A673 (cell line): ENCODE data around the gene CACNA2D2. TPM values are rescaled to one million over a fixed set of nuclear protein-coding genes. Genes with fewer than 3 reads are reported as not detected.

Source experiments
- BruUV-seq: library from RNA; stranded (reverse); fragments of 400-500 nt; replicated peaks from 2 replicates; lab custom pipeline; 2021; lab: Mats Ljungman, UMichigan
- CTCF ChIA-PET: fragments of 300-600 bp; sonication (Branson Sonifier 250); formaldehyde crosslinking; loops from one replicate; lab custom pipeline; 2022; ENCODE audit warnings: antibody characterized with exemption; lab: Charles Lee
- POLR2A ChIA-PET: fragments of 300-600 bp; sonication (Branson Sonifier 250); formaldehyde crosslinking; loops from one replicate; lab custom pipeline; 2022; ENCODE audit warnings: antibody characterized with exemption; ENCODE audit not compliant: low non-redundant PET; lab: Charles Lee
- DNase-seq: peaks from one replicate; pipeline ENCODE4 v3.0.0-alpha.2; 2015; ENCODE audit warnings: low spot score
- H3K27ac ChIP-seq: fragments of 200-600 bp; sonication (generic); 2 replicates; pipeline ENCODE4 v1.5.1; 2016; ENCODE audit warnings: mixed run types, low read depth, mild to moderate bottlenecking, mixed read lengths, antibody characterized with exemption, low read length; ENCODE audit not compliant: poor library complexity, severe bottlenecking
- H3K27me3 ChIP-seq: fragments of 200-600 bp; sonication (generic); replicated peaks from 2 replicates; pipeline ENCODE4 v1.6.1; 2017; ENCODE audit warnings: mixed run types, low read depth, mild to moderate bottlenecking, mixed read lengths, antibody characterized with exemption, low read length; ENCODE audit not compliant: insufficient read depth, poor library complexity
- H3K36me3 ChIP-seq: fragments of 200-600 bp; sonication (generic); 2 replicates; pipeline ENCODE4 v1.6.1; 2016; ENCODE audit warnings: mixed run types, mild to moderate bottlenecking, mixed read lengths, antibody characterized with exemption, low read length; ENCODE audit not compliant: insufficient read depth, poor library complexity, severe bottlenecking
- H3K4me1 ChIP-seq: fragments of 200-600 bp; sonication (generic); 2 replicates; pipeline ENCODE4 v1.6.1; 2017; ENCODE audit warnings: mixed run types, mild to moderate bottlenecking, mixed read lengths, antibody characterized with exemption, low read length; ENCODE audit not compliant: insufficient read depth, poor library complexity, severe bottlenecking
- H3K4me3 ChIP-seq: fragments of 200-600 bp; sonication (generic); 2 replicates; pipeline ENCODE4 v1.5.1; 2016; ENCODE audit warnings: low read depth, mixed run types, mild to moderate bottlenecking, mixed read lengths, low read length; ENCODE audit not compliant: poor library complexity, severe bottlenecking
- H3K9me3 ChIP-seq: fragments of 200-600 bp; sonication (generic); 2 replicates; pipeline ENCODE4 v1.6.1; 2016; ENCODE audit warnings: mixed run types, low read depth, mild to moderate bottlenecking, mixed read lengths, antibody characterized with exemption, low read length; ENCODE audit not compliant: poor library complexity, severe bottlenecking
- CTCF ChIP-seq: fragments of 300-800, 200-600 bp; sonication (generic); conservative IDR thresholded peaks from 2 replicates; pipeline ENCODE4 v1.5.1; 2017; ENCODE audit warnings: low read depth, mild to moderate bottlenecking, antibody characterized with exemption, low read length, moderate library complexity, mixed read lengths
- EZH2 ChIP-seq: fragments of 200-600 bp; sonication (generic); IDR thresholded peaks from 2 replicates; pipeline ENCODE4 v1.6.1; 2017; ENCODE audit warnings: borderline replicate concordance, low read depth, mild to moderate bottlenecking, mixed read lengths, antibody characterized with exemption, low read length; ENCODE audit not compliant: poor library complexity, severe bottlenecking
- intact Hi-C: fragments of 100-400 bp; cut with micrococcal nuclease; formaldehyde crosslinking; loops from one replicate; pipeline ENCODE4 v1.10.0; 2022; ENCODE audit not compliant: unreplicated experiment
- total RNA-seq: library from RNA; stranded (reverse); gene quantifications from 2 replicates; pipeline ENCODE4 v1.2.3, GENCODE V29; 2021

Gene CACNA2D2
- total RNA-seq, 1 experiment from 2014 or later, result 0.17 TPM

GRCh38 chr3:50502225-50502583 is 1.2 kb downstream of the CACNA2D2 start:
- no peak for TF ChIP-seq CTCF
- TF ChIP-seq EZH2, result no peak
- no TSS peak for BruUV-seq
- intact Hi-C loops, result no loop called here
- peaks cover 12% of the 10 kb centered on the region for H3K27me3 ChIP-seq
- CTCF ChIA-PET, result no interaction called here
- no peak for DNase-seq
- POLR2A ChIA-PET, result no interaction called here
- no peaks in the 10 kb centered on the region for H3K9me3 ChIP-seq
- H3K4me1 ChIP-seq, result no peaks in the 10 kb centered on the region
- no peaks in the 10 kb centered on the region for H3K36me3 ChIP-seq
- H3K4me3 ChIP-seq, result no peak overlapping the region
- H3K27ac ChIP-seq, result no peak overlapping the region

GRCh38 chr3:50495609-50496423 is 7.6 kb downstream of the CACNA2D2 start:
- CTCF ChIA-PET, result no interaction called here

GRCh38 chr3:50494126-50494525 is 9.3 kb downstream of the CACNA2D2 start:
- ChIA-PET CTCF (no interaction called here), POLR2A (no interaction called here)
- DNase-seq, result no peak

More at GRCh38 chr3:50495609-50496423, 7.6 kb downstream of the CACNA2D2 start:
- intact Hi-C loops, result no loop called here
- DNase-seq, result no peak
- Histone ChIP-seq H3K27me3 (no peaks in the 10 kb centered on the region), H3K4me3 (no peak overlapping the region), H3K9me3 (no peaks in the 10 kb centered on the region), H3K36me3 (no peaks in the 10 kb centered on the region), H3K4me1 (no peaks in the 10 kb centered on the region), H3K27ac (no peak overlapping the region)
- POLR2A ChIA-PET, result no interaction called here
- BruUV-seq, result no TSS peak
- TF ChIP-seq CTCF, result no peak
- no peak for TF ChIP-seq EZH2

More at GRCh38 chr3:50494126-50494525, 9.3 kb downstream of the CACNA2D2 start:
- H3K4me1 ChIP-seq, result no peaks in the 10 kb centered on the region
- no peaks in the 10 kb centered on the region for H3K9me3 ChIP-seq
- intact Hi-C loops, result no loop called here
- H3K27me3 ChIP-seq, result no peaks in the 10 kb centered on the region
- TF ChIP-seq CTCF (no peak), EZH2 (no peak)
- no TSS peak for BruUV-seq
- no peaks in the 10 kb centered on the region for H3K36me3 ChIP-seq
- no peak overlapping the region for H3K27ac ChIP-seq
- H3K4me3 ChIP-seq, result no peak overlapping the region
